ENCODE results near the gene OTX2.

The OTX2 gene

GRCh38 chr14:56751471-56751870, 58.8 kb downstream of the OTX2 start:
- no peaks in the 10 kb centered on the region for H3K27me3 ChIP-seq (replicated peaks; ENCODE audit: insufficient read depth, low read length)
- no peaks in the 10 kb centered on the region for H3K79me2 ChIP-seq (ENCODE audit: low read length)
- no peaks in the 10 kb centered on the region for H3K9me2 ChIP-seq (replicated peaks; ENCODE audit: insufficient read depth, low read length)
- no peaks in the 10 kb centered on the region for H3F3A ChIP-seq (ENCODE audit: insufficient read depth, low read length)
- no peak overlapping the region for H2AFZ ChIP-seq (ENCODE audit: low read length)
- no peak overlapping the region for H3K27ac ChIP-seq (ENCODE audit: low read length)
- no peak overlapping the region for H3K9ac ChIP-seq (ENCODE audit: low read length)
- no peak overlapping the region for H3K4me3 ChIP-seq (ENCODE audit: low read length)
- no peaks in the 10 kb centered on the region for H3K4me1 ChIP-seq (ENCODE audit: low read length)
- H4K20me1 ChIP-seq (ENCODE audit: insufficient read depth, low read length): no peaks in the 10 kb centered on the region
- no peaks in the 10 kb centered on the region for H3K36me3 ChIP-seq (replicated peaks; ENCODE audit: insufficient read depth, low read length)
- no peaks in the 10 kb centered on the region for H3K9me3 ChIP-seq (replicated peaks; ENCODE audit: insufficient read depth, low read length)
- TF ChIP-seq, protein P1, sequence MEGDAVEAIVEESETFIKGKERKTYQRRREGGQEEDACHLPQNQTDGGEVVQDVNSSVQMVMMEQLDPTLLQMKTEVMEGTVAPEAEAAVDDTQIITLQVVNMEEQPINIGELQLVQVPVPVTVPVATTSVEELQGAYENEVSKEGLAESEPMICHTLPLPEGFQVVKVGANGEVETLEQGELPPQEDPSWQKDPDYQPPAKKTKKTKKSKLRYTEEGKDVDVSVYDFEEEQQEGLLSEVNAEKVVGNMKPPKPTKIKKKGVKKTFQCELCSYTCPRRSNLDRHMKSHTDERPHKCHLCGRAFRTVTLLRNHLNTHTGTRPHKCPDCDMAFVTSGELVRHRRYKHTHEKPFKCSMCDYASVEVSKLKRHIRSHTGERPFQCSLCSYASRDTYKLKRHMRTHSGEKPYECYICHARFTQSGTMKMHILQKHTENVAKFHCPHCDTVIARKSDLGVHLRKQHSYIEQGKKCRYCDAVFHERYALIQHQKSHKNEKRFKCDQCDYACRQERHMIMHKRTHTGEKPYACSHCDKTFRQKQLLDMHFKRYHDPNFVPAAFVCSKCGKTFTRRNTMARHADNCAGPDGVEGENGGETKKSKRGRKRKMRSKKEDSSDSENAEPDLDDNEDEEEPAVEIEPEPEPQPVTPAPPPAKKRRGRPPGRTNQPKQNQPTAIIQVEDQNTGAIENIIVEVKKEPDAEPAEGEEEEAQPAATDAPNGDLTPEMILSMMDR (IDR thresholded peaks at IDR 0.05; ENCODE audit: low read length): no peak
- TF ChIP-seq EZH2phosphoT487 (IDR thresholded peaks at IDR 0.05; ENCODE audit: low read length) (no peak), EZH2 (optimal IDR thresholded peaks at IDR 0.05; ENCODE audit: low read depth, low read length) (no peak)
- no peak for DNase-seq
- no peak overlapping the region for H3K4me2 ChIP-seq (ENCODE audit: low read depth, low read length)

Data from MM.1S (cell line).